Stimulated activated CD4-positive, alpha-beta T cell treated with anti-CD3 and anti-CD28 coated beads, Interleukin-12 subunit alpha, Interleukin-12 subunit beta, amount 100 ng/mL, for 24 hours (primary cell): ENCODE results near the gene KANSL1.
A peak's percentile ranks its signal among the peaks of the same experiment; 100 is the strongest.

ENCODE experiments used
- DNase-seq, 2 experiments: peaks; one replicate each; pipeline ENCODE4 v3.0.0-alpha.2; 2020; ENCODE audit warnings: low read depth in 2 of 2

KANSL1 gene

GRCh38 chr17:46072998-46073397 is 120.2 kb downstream of the KANSL1 start:
- no peak for DNase-seq

DNA sequence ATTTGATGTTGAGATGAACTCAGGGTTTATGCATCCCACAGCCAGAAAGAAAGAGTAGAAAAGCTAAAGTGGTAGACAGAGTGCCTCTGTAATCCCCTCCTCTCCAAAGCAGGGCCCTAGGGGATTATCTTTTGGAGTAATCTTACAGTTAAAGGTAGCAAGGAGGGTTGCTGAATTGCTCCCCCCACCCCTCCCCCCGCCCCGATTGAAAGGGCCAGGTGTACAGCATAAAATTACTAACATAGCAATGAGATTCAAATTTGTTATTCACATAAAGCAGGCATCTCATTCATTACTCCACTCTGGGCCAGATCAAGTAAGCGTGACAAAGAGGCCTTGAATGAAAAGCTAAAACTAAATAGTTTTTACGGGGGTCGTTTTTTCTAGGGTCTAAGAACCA is 121.4 kb downstream of the KANSL1 start:
- no peak for DNase-seq

DNA sequence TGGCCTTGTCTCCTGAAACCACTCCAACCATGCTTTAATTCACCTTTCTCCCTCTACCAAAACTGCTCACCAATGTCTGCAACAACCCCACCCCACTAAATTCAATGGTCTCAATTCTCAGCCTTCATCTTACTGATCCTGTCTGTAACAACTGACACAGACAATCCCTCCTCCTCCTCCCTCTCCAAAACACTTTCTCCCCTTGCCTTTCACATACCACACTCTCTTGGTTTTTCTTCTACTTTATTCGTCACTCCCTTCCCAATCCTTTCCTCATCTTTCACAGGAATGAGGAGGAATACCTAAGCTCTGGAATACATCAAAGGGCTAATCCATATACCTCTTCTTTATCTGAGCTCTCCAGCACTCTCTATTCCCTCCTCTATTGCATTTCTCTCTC is 128.8 kb downstream of the KANSL1 start:
- no peak for DNase-seq

- no peak for DNase-seq
Measured at GRCh38 chr17:46063241-46063640, 130.0 kb downstream of the KANSL1 start.

GRCh38 chr17:46061435-46061834 is 131.8 kb downstream of the KANSL1 start:
- DNase-seq: no peak

GRCh38 chr17:46060461-46060860 is 132.8 kb downstream of the KANSL1 start:
- DNase-seq: no peak

- no peak for DNase-seq
Measured at GRCh38 chr17:46059486-46059885, 133.7 kb downstream of the KANSL1 start.

DNA sequence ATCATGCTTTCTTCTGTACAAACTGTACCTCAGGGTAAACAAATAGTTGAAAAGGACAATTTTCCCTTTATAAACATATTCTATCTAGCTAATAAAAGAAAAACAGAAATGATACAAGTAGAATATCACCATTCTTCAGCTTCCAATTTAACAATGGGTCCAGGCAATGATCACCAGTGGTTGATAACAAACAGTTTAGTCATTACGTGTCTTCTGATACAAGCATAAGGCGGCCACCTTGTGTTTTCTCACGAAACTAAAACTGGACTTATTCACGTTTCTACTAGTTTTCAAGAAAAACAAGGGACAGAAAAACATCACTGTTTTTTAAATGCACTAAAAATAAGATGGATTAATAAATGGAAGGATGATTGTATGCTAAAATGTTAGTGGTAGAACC is 135.9 kb downstream of the KANSL1 start:
- DNase-seq: no peak

GRCh38 chr17:46056800-46057304 is 136.4 kb downstream of the KANSL1 start:
- DNase-seq: no peak

GRCh38 chr17:46053911-46054534 is 139.2 kb downstream of the KANSL1 start:
- no peak for DNase-seq

DNA sequence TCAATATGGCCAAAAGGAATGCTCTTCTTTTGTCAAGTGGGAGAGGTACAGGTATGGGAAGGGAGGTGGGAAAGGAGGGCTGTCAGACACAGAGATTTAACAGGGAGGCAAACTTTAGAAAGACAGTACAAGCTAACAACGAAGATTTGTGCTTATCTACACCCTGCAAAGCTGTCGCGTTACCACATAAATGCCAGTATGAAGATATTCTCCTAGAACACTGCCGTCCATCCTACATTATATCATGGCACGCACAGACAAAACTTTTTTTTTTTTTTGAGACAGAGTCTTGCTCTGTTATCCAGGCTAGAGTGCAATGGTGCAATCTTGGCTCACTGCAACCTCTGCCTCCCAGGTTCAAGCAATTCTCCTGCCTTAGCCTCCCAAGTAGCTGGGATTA is 143.6 kb downstream of the KANSL1 start:
- DNase-seq: no peak

DNA sequence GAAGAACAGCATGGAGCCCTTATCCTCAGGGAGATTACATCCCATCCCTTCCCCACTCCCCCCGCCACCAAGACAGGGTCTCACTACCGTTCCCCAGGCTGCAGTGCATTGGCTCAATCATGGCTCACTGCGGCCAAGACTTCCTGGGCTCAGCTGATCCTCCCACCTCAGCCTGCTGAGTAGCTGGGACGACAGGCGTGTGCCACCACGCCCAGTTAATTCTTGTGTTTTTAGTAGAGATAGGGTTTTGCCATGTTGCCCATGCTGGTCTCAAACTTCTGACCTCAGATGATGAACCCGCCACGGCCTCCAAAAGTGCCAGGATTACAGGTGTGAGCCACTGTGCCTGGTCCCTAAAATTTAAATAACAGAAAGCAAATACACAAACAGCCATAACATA is 145.4 kb downstream of the KANSL1 start:
- no peak for DNase-seq

DNA sequence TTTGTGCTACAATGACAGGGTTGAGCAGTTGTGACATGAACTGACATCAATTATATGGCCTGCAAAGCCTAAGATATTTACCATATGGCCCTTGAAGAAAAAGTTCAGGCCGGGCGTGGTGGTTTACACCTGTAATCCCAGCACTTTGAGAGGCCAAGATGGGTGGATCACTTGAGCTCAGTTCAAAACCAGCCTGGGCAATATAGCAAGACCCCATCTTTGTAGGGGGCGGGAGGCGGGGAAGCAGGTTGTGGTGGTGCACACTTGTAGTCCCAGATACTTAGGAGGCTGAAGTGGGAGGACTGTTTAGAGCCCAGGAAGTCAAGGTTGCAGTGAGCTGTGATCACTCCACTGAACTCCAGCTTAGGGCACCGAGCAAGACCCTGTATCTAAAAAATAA is 145.8 kb downstream of the KANSL1 start:
- no peak for DNase-seq

DNA sequence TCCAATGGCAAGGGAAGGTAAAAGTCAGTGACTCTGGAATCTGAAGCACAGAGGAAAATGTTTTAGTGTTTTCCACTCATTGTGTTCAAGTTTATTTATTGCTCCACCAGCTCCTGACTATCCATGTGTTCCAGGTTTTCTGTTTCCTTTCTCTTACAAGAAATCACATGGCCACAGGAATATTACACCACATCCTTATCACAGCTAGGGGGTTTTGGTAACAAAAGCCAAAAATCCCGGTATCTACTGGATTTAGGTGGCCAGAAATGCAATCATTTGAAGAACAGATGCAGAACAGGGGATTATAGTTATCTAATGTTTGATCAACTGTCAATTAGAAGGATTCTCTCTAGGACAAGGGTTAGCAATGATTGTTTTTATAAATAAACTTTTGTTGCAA is 146.3 kb downstream of the KANSL1 start:
- DNase-seq: no peak

GRCh38 chr17:46045639-46046038 is 147.6 kb downstream of the KANSL1 start:
- no peak for DNase-seq

- DNase-seq: no peak
Measured at GRCh38 chr17:46044989-46045388, 148.2 kb downstream of the KANSL1 start.

- DNase-seq: peak; percentile 14 to 33
Measured at GRCh38 chr17:46044286-46044928, 148.8 kb downstream of the KANSL1 start.

DNA sequence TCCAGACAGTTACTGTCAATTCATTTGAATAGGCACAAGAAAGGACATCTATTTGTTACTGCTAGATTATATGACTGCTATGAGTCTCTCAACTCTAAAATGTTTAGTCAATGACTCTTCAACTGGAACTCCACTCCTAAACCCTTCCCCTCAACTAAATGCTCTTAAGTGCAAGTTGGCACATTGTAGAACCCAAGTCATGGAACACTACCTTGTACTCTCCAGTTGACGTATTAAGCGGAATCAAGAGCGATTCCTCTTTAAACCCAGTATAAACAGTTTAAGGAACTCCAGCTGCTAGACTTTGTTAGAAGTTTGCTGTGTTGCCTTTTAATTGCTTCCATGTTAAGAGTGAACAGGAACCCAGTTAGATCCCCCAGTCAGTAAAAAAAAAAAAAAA is 149.6 kb downstream of the KANSL1 start:
- no peak for DNase-seq

DNA sequence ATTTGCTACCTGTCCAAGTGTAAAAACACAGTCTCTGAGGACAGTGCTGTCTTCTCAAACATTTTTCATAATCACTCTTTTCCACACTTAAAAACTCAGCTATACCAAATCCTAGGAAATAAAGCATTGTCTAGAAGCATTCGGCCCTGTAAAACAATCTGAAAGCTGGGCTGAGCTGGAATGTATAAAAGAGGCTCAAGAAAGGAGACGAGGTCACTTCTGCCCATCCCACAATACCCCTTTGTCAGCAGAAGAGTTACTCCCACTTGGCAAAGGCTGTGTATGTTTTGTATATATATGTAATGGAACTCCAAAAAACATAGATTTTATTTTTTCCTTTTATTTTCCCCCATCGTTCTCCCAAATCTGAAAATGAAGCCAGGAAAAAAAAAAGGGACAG is 150.3 kb downstream of the KANSL1 start:
- DNase-seq: no peak

GRCh38 chr17:46042246-46042645 is 151.0 kb downstream of the KANSL1 start:
- no peak for DNase-seq

DNA sequence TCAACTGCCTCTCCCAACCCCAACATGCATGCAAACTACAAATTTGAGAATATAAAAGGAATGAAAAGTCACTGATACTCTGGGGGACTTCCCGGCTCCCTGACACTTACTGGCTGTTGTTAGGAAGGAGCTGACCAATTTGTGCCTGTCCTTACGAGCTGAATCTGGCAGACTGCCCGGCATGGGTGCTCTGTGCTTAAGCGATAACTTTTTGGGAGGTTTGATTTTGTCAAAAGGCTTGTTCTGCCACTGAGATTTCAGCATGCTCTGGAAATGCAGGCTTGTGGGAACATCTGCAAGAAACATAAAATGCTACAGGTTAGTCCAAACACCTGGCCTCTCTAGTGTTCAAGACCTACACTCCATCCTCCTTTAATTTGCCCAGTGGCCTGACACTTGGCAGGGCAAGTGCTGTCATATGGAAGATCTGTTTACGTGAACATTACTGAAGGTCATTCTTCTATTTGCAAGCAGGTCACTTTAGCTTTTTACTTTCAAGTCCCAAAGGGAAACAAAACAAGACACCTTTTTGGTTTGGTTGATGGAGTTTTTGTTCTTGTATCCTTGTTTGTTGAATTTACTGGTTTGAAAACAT is 153.5 kb downstream of the KANSL1 start:
- no peak for DNase-seq

DNA sequence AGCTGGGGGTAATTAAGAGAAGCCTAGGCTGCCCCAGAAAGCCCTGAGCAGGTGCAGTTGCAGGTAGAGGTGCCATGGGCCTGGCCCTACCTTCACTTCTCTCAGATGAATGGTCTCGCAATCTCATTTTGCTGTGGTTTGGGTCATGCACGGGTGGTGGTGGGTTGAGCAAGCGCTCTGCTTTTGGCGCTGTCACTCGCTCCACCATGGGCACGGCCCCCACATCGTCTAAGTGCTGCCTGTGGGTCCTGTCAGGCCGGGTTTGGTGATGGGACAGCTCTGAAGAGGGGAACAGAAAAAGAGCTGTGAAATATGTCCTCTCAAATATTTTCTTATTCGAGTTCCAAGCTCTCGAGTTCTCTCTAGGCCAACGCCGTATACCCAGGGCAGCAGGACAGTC is 154.3 kb downstream of the KANSL1 start:
- no peak for DNase-seq

- DNase-seq: no peak
Measured at GRCh38 chr17:46038414-46038813, 154.8 kb downstream of the KANSL1 start.
